Measurements from ENCODE around the gene FAM13A.

DNA sequence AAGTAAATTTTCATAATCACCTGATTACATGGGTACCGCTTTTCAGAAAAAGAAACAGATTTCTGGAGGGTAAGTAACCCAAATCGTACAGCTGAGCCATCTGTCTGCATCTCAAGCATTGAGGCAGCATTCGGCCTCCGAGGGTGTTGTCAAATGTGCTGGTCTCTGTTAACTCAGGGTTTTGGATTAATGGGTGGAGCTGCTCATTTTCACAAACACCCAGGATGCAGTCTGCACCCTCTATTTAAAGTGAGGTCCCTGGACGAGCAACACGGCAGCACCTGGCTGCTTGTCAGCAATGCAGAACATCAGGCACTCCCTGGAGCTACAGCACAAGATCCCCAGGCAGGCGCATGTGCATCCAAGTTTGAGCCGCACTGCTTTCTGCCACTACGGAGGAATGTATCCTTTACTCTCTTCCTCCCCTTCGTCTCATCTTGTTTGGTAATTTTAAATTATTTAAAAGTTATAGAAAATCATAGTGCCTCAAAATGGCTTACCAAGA lies 334.7 kb downstream of the FAM13A start:
- no peak for TF ChIP-seq EP300 (IDR thresholded peaks at IDR 0.05)
- TF ChIP-seq, protein P1, sequence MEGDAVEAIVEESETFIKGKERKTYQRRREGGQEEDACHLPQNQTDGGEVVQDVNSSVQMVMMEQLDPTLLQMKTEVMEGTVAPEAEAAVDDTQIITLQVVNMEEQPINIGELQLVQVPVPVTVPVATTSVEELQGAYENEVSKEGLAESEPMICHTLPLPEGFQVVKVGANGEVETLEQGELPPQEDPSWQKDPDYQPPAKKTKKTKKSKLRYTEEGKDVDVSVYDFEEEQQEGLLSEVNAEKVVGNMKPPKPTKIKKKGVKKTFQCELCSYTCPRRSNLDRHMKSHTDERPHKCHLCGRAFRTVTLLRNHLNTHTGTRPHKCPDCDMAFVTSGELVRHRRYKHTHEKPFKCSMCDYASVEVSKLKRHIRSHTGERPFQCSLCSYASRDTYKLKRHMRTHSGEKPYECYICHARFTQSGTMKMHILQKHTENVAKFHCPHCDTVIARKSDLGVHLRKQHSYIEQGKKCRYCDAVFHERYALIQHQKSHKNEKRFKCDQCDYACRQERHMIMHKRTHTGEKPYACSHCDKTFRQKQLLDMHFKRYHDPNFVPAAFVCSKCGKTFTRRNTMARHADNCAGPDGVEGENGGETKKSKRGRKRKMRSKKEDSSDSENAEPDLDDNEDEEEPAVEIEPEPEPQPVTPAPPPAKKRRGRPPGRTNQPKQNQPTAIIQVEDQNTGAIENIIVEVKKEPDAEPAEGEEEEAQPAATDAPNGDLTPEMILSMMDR (IDR thresholded peaks at IDR 0.05), result no peak

Measured in suprapubic skin (tissue), 3 donors.